ENCODE measurements around the gene VWDE. TPM values are rescaled to one million over a fixed set of nuclear protein-coding genes. Genes with fewer than 3 reads are reported as not detected.
"Not testable (repeated sequence)": the region's sequence is repeated elsewhere in the genome, so short reads cannot be mapped to it uniquely, and the experiment has no call there.

Gene VWDE
- total RNA-seq, 3 donors from 2014 or later: 8.8 to 17.0 TPM; not detected in 1

GRCh38 chr7:12401538-12402364 is 1.9 kb downstream of the VWDE start:
- intact Hi-C loops (cut with DNase I; ENCODE audit: low total_unique reads): no loop called here
- no peak overlapping the region for H3K4me3 ChIP-seq

GRCh38 chr7:12398186-12398585 is 5.5 kb downstream of the VWDE start:
- no peak for TF ChIP-seq POLR2AphosphoS5 (IDR thresholded peaks at IDR 0.05)
- no peak for TF ChIP-seq CTCF (IDR thresholded peaks at IDR 0.05)
- no peak for TF ChIP-seq POLR2A (IDR thresholded peaks at IDR 0.05)
- no peak for DNase-seq (ENCODE audit: low spot score in 2 of 2)
- Histone ChIP-seq H3K27ac (no peak overlapping the region), H3K9me3 (peaks cover 0 to 9% of the 10 kb centered on the region in 2 donors), H3K36me3 (no peaks in the 10 kb centered on the region), H3K27me3 (no peaks in the 10 kb centered on the region), H3K4me3 (no peak overlapping the region), H3K4me1 (peaks cover 0 to 3% of the 10 kb centered on the region in 2 donors)
- intact Hi-C loops (cut with DNase I; ENCODE audit: low total_unique reads): no loop called here

More at GRCh38 chr7:12401538-12402364, 1.9 kb downstream of the VWDE start:
- H3K4me1 ChIP-seq: peaks cover 0 to 3% of the 10 kb centered on the region in 2 donors
- no peaks in the 10 kb centered on the region for H3K36me3 ChIP-seq
- DNase-seq (ENCODE audit: low spot score in 2 of 2): no peak
- peaks cover 0 to 9% of the 10 kb centered on the region in 2 donors for H3K9me3 ChIP-seq
- TF ChIP-seq POLR2A (IDR thresholded peaks at IDR 0.05) (no peak), POLR2AphosphoS5 (IDR thresholded peaks at IDR 0.05) (no peak), CTCF (IDR thresholded peaks at IDR 0.05) (no peak)
- no peaks in the 10 kb centered on the region for H3K27me3 ChIP-seq
- no peak overlapping the region for H3K27ac ChIP-seq

GRCh38 chr7:12397671-12398070 is 6.0 kb downstream of the VWDE start:
- no peak overlapping the region for H3K27ac ChIP-seq
- no peak for DNase-seq (ENCODE audit: low spot score in 2 of 2)

GRCh38 chr7:12396670-12397069 is 7.0 kb downstream of the VWDE start:
- H3K9me3 ChIP-seq; H3K4me3 ChIP-seq; DNase-seq (ENCODE audit: low spot score in 2 of 2); intact Hi-C loops (cut with DNase I; ENCODE audit: low total_unique reads); H3K27me3 ChIP-seq; H3K36me3 ChIP-seq; H3K4me1 ChIP-seq; H3K27ac ChIP-seq: not testable (repeated sequence)

More at GRCh38 chr7:12397671-12398070, 6.0 kb downstream of the VWDE start:
- Histone ChIP-seq H3K4me1 (no peaks in the 10 kb centered on the region), H3K36me3 (no peaks in the 10 kb centered on the region), H3K9me3 (peaks cover 0 to 9% of the 10 kb centered on the region in 2 donors), H3K27me3 (no peaks in the 10 kb centered on the region), H3K4me3 (no peak overlapping the region)
- TF ChIP-seq POLR2A (IDR thresholded peaks at IDR 0.05): no peak
- no peak for TF ChIP-seq POLR2AphosphoS5 (IDR thresholded peaks at IDR 0.05)
- TF ChIP-seq CTCF (IDR thresholded peaks at IDR 0.05): no peak
- intact Hi-C loops (cut with DNase I; ENCODE audit: low total_unique reads): no loop called here

GRCh38 chr7:12391922-12392615 is 11.6 kb downstream of the VWDE start:
- Histone ChIP-seq H3K4me3 (no peak overlapping the region), H3K27me3 (no peaks in the 10 kb centered on the region), H3K27ac (no peak overlapping the region), H3K36me3 (no peaks in the 10 kb centered on the region), H3K4me1 (no peaks in the 10 kb centered on the region), H3K9me3 (no peaks in the 10 kb centered on the region)
- DNase-seq (ENCODE audit: low spot score in 2 of 2): no peak
- intact Hi-C loops (cut with DNase I; ENCODE audit: low total_unique reads): no loop called here
- TF ChIP-seq POLR2A (IDR thresholded peaks at IDR 0.05): no peak
- TF ChIP-seq CTCF (IDR thresholded peaks at IDR 0.05): no peak
- no peak for TF ChIP-seq POLR2AphosphoS5 (IDR thresholded peaks at IDR 0.05)
